HFF-Myc (cell line): ENCODE results near the gene PROK1.

Source experiments
- DNase-seq: peaks from one replicate; pipeline ENCODE4 v3.0.0-alpha.2; 2011; ENCODE audit warnings: low read depth; ENCODE audit errors: extremely low read depth
- H3K4me3 ChIP-seq: replicated peaks from 2 replicates; pipeline ENCODE4 v1.5.1; 2011; ENCODE audit warnings: low read depth, mild to moderate bottlenecking, control low read depth, low read length
- CTCF ChIP-seq: IDR thresholded peaks from 2 replicates; pipeline ENCODE4 v1.5.1; 2012; ENCODE audit warnings: mild to moderate bottlenecking, low read depth, low read length, control low read depth; ENCODE audit errors: missing control alignments

The PROK1 gene

GRCh38 chr1:110490791-110491451, 40.0 kb downstream of the PROK1 start:
- DNase-seq = no peak
- TF ChIP-seq CTCF = no peak
- H3K4me3 ChIP-seq = no peak overlapping the region

DNA sequence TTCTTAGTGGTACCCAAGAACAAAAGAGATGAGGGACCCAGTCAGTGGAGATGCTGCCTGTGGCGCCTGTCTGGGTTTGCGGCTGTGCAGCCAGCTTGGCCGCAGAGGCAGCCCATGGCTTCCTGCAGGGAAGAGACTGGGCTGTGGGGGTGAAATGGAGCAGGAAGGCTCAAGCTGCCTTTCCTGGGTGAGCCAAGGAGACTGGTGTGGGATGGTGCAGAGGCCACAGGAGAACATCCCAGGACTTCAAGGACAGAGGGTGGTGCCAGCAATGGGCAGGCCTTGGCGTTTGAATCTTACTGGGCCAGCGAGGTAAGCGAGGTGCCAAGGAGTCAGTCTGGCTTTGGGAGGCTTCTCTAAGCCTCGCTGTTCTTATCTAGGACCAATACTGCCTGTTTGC, 41.6 kb downstream of the PROK1 start:
- no peak for TF ChIP-seq CTCF
- no peak overlapping the region for H3K4me3 ChIP-seq

GRCh38 chr1:110493059-110493699, 42.2 kb downstream of the PROK1 start:
- DNase-seq = no peak
- H3K4me3 ChIP-seq = no peak overlapping the region
- no peak for TF ChIP-seq CTCF

More for the DNA sequence above, 41.6 kb downstream of the PROK1 start:
- no peak for DNase-seq

GRCh38 chr1:110494036-110494435, 43.1 kb downstream of the PROK1 start:
- TF ChIP-seq CTCF = no peak
- no peak for DNase-seq
- H3K4me3 ChIP-seq = no peak overlapping the region

DNA sequence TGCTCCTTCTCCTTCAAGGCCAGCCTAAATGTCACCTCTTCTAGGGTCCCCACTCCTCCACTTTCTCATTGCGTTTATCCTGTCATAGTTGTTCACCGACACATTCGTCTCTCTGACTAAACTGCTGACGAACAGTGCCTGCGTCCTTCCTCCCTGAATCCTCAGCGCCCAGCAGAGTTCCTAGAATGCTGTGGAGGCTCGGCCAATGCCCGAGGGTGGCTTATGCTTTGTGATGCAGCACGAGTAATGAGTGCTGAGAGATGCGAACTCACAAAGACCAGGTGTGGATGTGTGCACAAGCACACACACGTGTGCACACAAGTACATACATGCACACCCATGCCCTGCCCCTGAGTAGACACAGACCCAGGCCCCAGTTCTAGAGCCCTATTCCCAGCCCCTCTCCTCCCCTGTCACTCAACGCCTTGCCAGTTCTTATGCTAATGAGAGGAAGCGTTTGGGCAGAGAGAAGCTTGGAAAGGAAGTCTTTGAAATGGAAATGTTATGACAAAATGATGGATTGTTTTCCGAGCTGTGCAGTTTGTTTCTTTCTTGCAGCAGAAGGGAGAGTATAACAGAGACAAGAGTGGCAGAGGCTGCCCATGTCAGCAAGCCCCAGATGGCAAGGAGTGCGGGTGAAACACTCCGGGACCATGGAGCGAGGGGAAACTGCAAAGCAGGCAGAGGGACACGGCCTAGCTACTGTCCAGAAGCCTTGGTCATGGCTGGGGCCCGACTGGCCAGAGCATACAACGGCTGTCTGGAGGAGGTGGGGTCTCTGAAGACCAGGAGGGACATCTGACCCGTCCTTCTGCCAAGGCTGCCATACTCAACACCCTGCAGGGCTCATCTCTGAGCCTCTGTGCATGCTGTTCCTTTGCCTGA, 43.8 kb downstream of the PROK1 start:
- TF ChIP-seq CTCF = no peak

GRCh38 chr1:110495926-110496600, 45.1 kb downstream of the PROK1 start:
- peak; percentile 45 for DNase-seq
- TF ChIP-seq CTCF = peak; percentile 90
- no peak overlapping the region for H3K4me3 ChIP-seq

More for the DNA sequence above, 43.8 kb downstream of the PROK1 start:
- no peak overlapping the region for H3K4me3 ChIP-seq
- DNase-seq = no peak
